Activated T-helper 17 cell treated with anti-CD3 and anti-CD28 coated beads, Interleukin-2, amount 50 U/mL, for 72 hours (primary cell): ENCODE data around the gene FILIP1. TPM values are rescaled to one million over a fixed set of nuclear protein-coding genes. Genes with fewer than 3 reads are reported as not detected.

Experiments
- ATAC-seq: fragments of 150-1000 bp; cut with Tn5 transposase; replicated peaks from 2 replicates; pipeline ENCODE4 v1.10.0; 2021; ENCODE audit warnings: mild to moderate bottlenecking, moderate library complexity
- H3K27ac Mint-ChIP-seq: one replicate; pipeline ENCODE4 v1.8.0; 2022; ENCODE audit warnings: mixed read lengths
- H3K27me3 Mint-ChIP-seq: one replicate; pipeline ENCODE4 v1.8.0; 2022; ENCODE audit warnings: mixed read lengths
- H3K36me3 Mint-ChIP-seq: one replicate; pipeline ENCODE4 v1.8.0; 2022; ENCODE audit warnings: low read depth, mild to moderate bottlenecking, mixed read lengths
- H3K4me1 Mint-ChIP-seq: one replicate; pipeline ENCODE4 v1.8.0; 2022; ENCODE audit warnings: mixed read lengths
- H3K4me3 Mint-ChIP-seq: one replicate; pipeline ENCODE4 v1.8.0; 2022; ENCODE audit warnings: mild to moderate bottlenecking, mixed read lengths
- H3K9me3 Mint-ChIP-seq: one replicate; pipeline ENCODE4 v1.8.0; 2022; ENCODE audit warnings: mixed read lengths
- total RNA-seq, 2 donors: library from RNA; stranded (reverse); gene quantifications; one replicate each; pipeline ENCODE4 v1.2.3, GENCODE V29; 2022

FILIP1 gene
- total RNA-seq, 2 donors from 2014 or later = not detected

DNA sequence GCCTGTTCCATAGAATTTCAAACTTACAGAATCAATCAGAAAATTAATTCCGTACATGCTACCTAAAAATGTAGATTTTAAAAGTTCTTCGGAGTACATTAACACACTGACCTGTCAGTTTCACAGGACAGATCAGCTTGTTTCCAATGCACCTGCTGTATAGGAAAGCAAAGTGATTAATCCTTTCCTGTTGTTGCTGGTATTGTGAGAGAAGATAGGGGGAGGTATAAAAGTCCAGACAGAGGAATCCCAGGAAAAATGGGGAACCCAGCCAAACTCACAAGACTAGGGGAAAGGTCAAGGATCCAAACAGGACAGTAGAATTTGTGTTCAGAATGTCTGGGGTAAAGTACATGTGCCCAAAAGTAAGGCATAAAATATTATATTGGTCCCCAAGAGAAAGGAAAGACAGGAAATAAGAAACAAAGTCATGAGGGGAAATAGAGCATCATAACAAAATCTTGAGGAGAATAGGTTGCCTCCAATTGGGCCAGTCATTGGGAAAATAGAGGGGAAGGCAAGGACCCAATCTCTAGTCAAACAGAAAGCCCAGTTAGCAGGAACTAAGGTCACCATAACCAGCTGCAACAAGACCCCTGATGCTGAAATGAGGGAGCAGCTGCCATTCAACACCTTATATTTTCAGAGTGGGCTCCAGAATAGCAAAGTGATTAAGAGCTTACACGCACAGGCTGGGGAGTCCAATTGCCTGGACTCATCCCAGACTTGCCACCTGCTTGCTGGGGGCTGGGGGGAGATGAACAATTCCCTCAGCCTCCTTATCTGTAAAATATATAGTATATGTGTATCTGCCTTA, 10.3 kb downstream of the FILIP1 start:
- H3K4me1 Mint-ChIP-seq = no peaks in the 10 kb centered on the region
- H3K4me3 Mint-ChIP-seq = no peak overlapping the region
- no peak overlapping the region for H3K27ac Mint-ChIP-seq
- ATAC-seq = no peak
- peaks cover 21% of the 10 kb centered on the region for H3K27me3 Mint-ChIP-seq
- H3K36me3 Mint-ChIP-seq = no peaks in the 10 kb centered on the region
- no peaks in the 10 kb centered on the region for H3K9me3 Mint-ChIP-seq

DNA sequence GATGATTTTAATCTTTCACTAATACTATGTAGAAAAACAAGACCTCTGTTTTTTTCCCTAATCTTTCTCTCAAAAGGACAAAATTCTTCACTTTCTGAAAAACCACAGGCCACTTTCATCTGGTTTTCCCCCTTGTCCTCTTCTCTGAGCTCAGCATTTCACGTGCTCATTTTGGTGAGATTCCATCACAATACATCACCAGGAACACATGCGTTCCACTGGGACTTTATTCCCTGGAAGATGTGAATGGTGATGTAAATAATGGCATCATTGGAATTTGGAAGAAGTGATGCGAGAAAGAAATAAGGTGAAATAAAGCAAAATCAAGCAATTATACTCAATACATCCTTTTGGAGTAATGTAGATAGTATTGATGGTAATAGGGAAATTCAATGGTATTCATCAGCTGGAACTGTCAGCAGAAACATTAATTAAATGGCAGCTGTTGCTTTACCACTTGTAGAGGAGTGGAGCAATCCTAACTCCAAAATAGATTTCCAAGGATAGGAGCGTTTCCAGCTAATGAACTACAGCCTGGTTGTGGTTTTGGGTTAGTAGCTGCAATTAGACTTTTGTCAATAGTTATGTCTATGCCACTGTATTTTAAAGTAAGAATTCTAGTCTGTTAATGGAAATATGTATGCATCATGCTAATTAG, 11.5 kb downstream of the FILIP1 start:
- no peak for ATAC-seq
- H3K36me3 Mint-ChIP-seq = no peaks in the 10 kb centered on the region
- no peak overlapping the region for H3K4me3 Mint-ChIP-seq
- H3K27me3 Mint-ChIP-seq = peaks cover 12% of the 10 kb centered on the region
- no peak overlapping the region for H3K27ac Mint-ChIP-seq
- H3K9me3 Mint-ChIP-seq = no peaks in the 10 kb centered on the region
- no peaks in the 10 kb centered on the region for H3K4me1 Mint-ChIP-seq

GRCh38 chr6:75481394-75481793, 12.2 kb downstream of the FILIP1 start:
- Mint-ChIP-seq H3K27ac (no peak overlapping the region), H3K4me1 (no peaks in the 10 kb centered on the region), H3K27me3 (peaks cover 16% of the 10 kb centered on the region), H3K9me3 (no peaks in the 10 kb centered on the region), H3K36me3 (no peaks in the 10 kb centered on the region), H3K4me3 (no peak overlapping the region)
- ATAC-seq = no peak

GRCh38 chr6:75480425-75480824, 13.2 kb downstream of the FILIP1 start:
- H3K27ac Mint-ChIP-seq = no peak overlapping the region
- ATAC-seq = no peak
- peaks cover 13% of the 10 kb centered on the region for H3K27me3 Mint-ChIP-seq
- no peaks in the 10 kb centered on the region for H3K9me3 Mint-ChIP-seq
- no peaks in the 10 kb centered on the region for H3K4me1 Mint-ChIP-seq
- no peak overlapping the region for H3K4me3 Mint-ChIP-seq
- H3K36me3 Mint-ChIP-seq = no peaks in the 10 kb centered on the region

DNA sequence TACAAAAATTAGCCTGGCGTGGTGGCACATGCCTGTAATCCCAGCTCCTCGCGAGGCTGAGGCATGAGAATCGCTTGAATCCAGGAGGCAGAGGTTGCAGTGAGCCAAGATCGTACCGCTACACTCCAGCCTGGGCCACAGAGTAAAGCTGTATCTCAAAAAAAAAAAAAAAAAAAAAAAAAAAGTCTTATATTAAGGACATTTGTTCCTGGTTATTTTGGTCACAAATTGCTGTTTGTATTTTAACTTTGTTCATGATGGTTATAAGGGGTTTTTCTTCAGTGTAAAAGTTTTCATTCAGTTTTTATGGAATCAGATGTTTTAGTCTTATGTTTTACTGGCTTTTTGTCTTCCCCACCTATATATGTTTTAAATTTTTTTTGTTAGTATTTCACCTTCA, 13.9 kb downstream of the FILIP1 start:
- Mint-ChIP-seq H3K4me3 (no peak overlapping the region), H3K27ac (no peak overlapping the region), H3K36me3 (no peaks in the 10 kb centered on the region), H3K27me3 (peaks cover 16% of the 10 kb centered on the region), H3K4me1 (no peaks in the 10 kb centered on the region), H3K9me3 (no peaks in the 10 kb centered on the region)
- ATAC-seq = no peak

- no peak overlapping the region for H3K4me3 Mint-ChIP-seq
- H3K9me3 Mint-ChIP-seq = no peaks in the 10 kb centered on the region
- no peaks in the 10 kb centered on the region for H3K36me3 Mint-ChIP-seq
- ATAC-seq = no peak
- peaks cover 16% of the 10 kb centered on the region for H3K27me3 Mint-ChIP-seq
- no peaks in the 10 kb centered on the region for H3K4me1 Mint-ChIP-seq
- no peak overlapping the region for H3K27ac Mint-ChIP-seq
These were observed 14.7 kb downstream of the FILIP1 start for GRCh38 chr6:75478929-75479328.

DNA sequence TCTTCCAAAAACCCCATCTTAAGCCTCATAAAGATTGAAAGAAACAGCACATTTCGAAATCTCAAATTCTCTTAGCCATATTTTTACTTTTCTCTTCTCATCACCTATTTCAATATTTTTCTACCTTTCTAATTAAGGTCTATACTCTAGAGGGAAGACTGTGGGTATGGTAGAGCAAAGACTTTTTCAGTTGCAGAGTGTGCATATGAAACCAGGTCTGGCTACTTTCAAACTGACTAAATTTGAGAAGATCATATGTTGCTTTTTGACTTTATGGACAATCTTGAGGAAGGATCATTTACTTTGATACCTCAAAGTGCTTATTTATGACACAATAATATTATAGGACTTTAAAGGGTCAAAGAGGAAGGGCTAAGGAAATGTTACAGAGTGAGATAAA, 20.7 kb downstream of the FILIP1 start:
- H3K27ac Mint-ChIP-seq = no peak overlapping the region
- H3K4me3 Mint-ChIP-seq = no peak overlapping the region
- H3K27me3 Mint-ChIP-seq = peaks cover 11% of the 10 kb centered on the region
- no peak for ATAC-seq
- no peaks in the 10 kb centered on the region for H3K9me3 Mint-ChIP-seq
- no peaks in the 10 kb centered on the region for H3K4me1 Mint-ChIP-seq
- no peaks in the 10 kb centered on the region for H3K36me3 Mint-ChIP-seq

- no peaks in the 10 kb centered on the region for H3K4me1 Mint-ChIP-seq
- no peaks in the 10 kb centered on the region for H3K36me3 Mint-ChIP-seq
- H3K4me3 Mint-ChIP-seq = no peak overlapping the region
- ATAC-seq = no peak
- H3K9me3 Mint-ChIP-seq = peaks cover 4% of the 10 kb centered on the region
- H3K27ac Mint-ChIP-seq = no peak overlapping the region
- H3K27me3 Mint-ChIP-seq = peaks cover 12% of the 10 kb centered on the region
These were observed 25.6 kb downstream of the FILIP1 start for GRCh38 chr6:75467966-75468365.

GRCh38 chr6:75467284-75467683, 26.3 kb downstream of the FILIP1 start:
- H3K4me3 Mint-ChIP-seq = no peak overlapping the region
- no peak for ATAC-seq
- no peaks in the 10 kb centered on the region for H3K36me3 Mint-ChIP-seq
- no peak overlapping the region for H3K27ac Mint-ChIP-seq
- H3K4me1 Mint-ChIP-seq = no peaks in the 10 kb centered on the region
- H3K27me3 Mint-ChIP-seq = peaks cover 12% of the 10 kb centered on the region
- peaks cover 4% of the 10 kb centered on the region for H3K9me3 Mint-ChIP-seq

- H3K36me3 Mint-ChIP-seq = no peaks in the 10 kb centered on the region
- H3K4me3 Mint-ChIP-seq = no peak overlapping the region
- no peaks in the 10 kb centered on the region for H3K4me1 Mint-ChIP-seq
- H3K27ac Mint-ChIP-seq = no peak overlapping the region
- peaks cover 12% of the 10 kb centered on the region for H3K27me3 Mint-ChIP-seq
- peaks cover 4% of the 10 kb centered on the region for H3K9me3 Mint-ChIP-seq
- ATAC-seq = no peak
These were observed 27.0 kb downstream of the FILIP1 start for GRCh38 chr6:75466636-75467035.

DNA sequence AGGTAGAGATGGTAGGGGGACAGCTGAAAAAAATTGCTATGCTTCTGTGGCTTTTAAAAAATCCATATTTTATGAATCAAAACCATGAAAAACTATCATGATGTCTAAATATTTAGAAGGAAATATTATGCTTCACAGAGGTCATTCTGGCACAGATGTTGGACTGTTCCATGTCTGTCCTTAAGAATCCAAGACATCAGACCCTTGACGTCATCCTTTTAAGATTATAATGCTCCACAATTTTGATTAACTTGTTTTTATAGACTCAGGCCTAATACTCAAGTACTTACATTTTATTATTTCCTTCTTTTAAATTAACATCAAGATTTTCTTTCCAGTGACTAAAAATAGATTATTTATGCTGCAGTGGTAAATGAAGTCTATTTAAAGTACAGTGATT, 29.7 kb downstream of the FILIP1 start:
- peaks cover 10% of the 10 kb centered on the region for H3K27me3 Mint-ChIP-seq
- no peak overlapping the region for H3K27ac Mint-ChIP-seq
- H3K4me3 Mint-ChIP-seq = no peak overlapping the region
- H3K9me3 Mint-ChIP-seq = peaks cover 4% of the 10 kb centered on the region
- no peaks in the 10 kb centered on the region for H3K4me1 Mint-ChIP-seq
- ATAC-seq = no peak
- H3K36me3 Mint-ChIP-seq = no peaks in the 10 kb centered on the region

- Mint-ChIP-seq H3K36me3 (no peaks in the 10 kb centered on the region), H3K4me3 (no peak overlapping the region), H3K27ac (no peak overlapping the region), H3K27me3 (peaks cover 10% of the 10 kb centered on the region), H3K4me1 (no peaks in the 10 kb centered on the region), H3K9me3 (peaks cover 4% of the 10 kb centered on the region)
- no peak for ATAC-seq
These were observed 30.5 kb downstream of the FILIP1 start for GRCh38 chr6:75463061-75463460.

- ATAC-seq = no peak
- no peak overlapping the region for H3K4me3 Mint-ChIP-seq
- H3K4me1 Mint-ChIP-seq = no peaks in the 10 kb centered on the region
- no peaks in the 10 kb centered on the region for H3K9me3 Mint-ChIP-seq
- no peaks in the 10 kb centered on the region for H3K36me3 Mint-ChIP-seq
- peaks cover 3% of the 10 kb centered on the region for H3K27me3 Mint-ChIP-seq
- H3K27ac Mint-ChIP-seq = no peak overlapping the region
These were observed 32.9 kb downstream of the FILIP1 start for GRCh38 chr6:75460681-75461080.

- peaks cover 3% of the 10 kb centered on the region for H3K27me3 Mint-ChIP-seq
- no peaks in the 10 kb centered on the region for H3K4me1 Mint-ChIP-seq
- no peaks in the 10 kb centered on the region for H3K9me3 Mint-ChIP-seq
- H3K4me3 Mint-ChIP-seq = no peak overlapping the region
- no peak for ATAC-seq
- no peaks in the 10 kb centered on the region for H3K36me3 Mint-ChIP-seq
- no peak overlapping the region for H3K27ac Mint-ChIP-seq
These were observed 34.7 kb downstream of the FILIP1 start for GRCh38 chr6:75458895-75459294.

DNA sequence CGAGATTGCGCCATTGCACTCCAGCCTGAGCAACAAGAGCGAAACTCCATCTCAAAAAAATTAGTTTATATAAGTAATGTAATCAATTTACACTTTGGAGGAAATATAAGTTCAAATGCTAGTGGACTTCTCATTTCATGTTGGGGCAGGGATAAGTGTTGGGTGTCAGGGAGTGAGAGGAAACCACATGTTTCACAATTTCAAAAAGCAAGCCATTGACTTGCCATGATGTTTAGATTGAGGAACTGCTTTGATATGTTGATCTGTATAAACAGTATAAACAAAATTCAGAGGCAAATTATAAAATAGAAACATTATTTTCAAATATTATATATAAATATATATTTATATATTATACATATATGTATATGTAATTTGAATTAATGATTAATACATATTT, 42.7 kb downstream of the FILIP1 start:
- H3K4me1 Mint-ChIP-seq = no peaks in the 10 kb centered on the region
- ATAC-seq = no peak
- H3K4me3 Mint-ChIP-seq = no peak overlapping the region
- no peak overlapping the region for H3K27ac Mint-ChIP-seq
- no peaks in the 10 kb centered on the region for H3K36me3 Mint-ChIP-seq
- H3K9me3 Mint-ChIP-seq = no peaks in the 10 kb centered on the region
- H3K27me3 Mint-ChIP-seq = no peaks in the 10 kb centered on the region
